Lung (tissue), 12 donors: ENCODE data around the gene MUSK. TPM values are rescaled to one million over a fixed set of nuclear protein-coding genes. Genes with fewer than 3 reads are reported as not detected.

ENCODE experiments used
- ATAC-seq: fragments of 200-7000 bp; cut with Tn5 transposase; one replicate; pipeline ENCODE4 v1.9.1; 2020; ENCODE audit warnings: moderate number of reproducible peaks; ENCODE audit not compliant: insufficient read depth, low FRiP score
- DNase-seq, 3 donors: peaks; one replicate each; pipeline ENCODE4 v3.0.0-alpha.2; 2013 to 2017
- H3K27ac ChIP-seq, 2 donors: one replicate each; pipeline ENCODE4 v1.5.1; 2013; ENCODE audit warnings: mild to moderate bottlenecking in 2 of 2, moderate library complexity in 2 of 2, control low read depth in 1 of 2, inconsistent platforms in 1 of 2, low read depth in 1 of 2, low read length in 1 of 2
- H3K27me3 ChIP-seq, 3 donors: one replicate each; pipeline ENCODE4 v1.5.1; 2013; ENCODE audit warnings: low read length in 2 of 3; ENCODE audit not compliant: control insufficient read depth in 3 of 3, insufficient read depth in 3 of 3
- H3K36me3 ChIP-seq, 4 donors: one replicate each; pipeline ENCODE4 v1.5.1; 2013; ENCODE audit warnings: low read length in 4 of 4, mild to moderate bottlenecking in 1 of 4, moderate library complexity in 1 of 4; ENCODE audit not compliant: control insufficient read depth in 4 of 4, insufficient read depth in 4 of 4
- H3K4me1 ChIP-seq, 5 donors: one replicate each; pipeline ENCODE4 v1.5.1; 2013; ENCODE audit warnings: low read length in 5 of 5, mild to moderate bottlenecking in 2 of 5, moderate library complexity in 1 of 5; ENCODE audit not compliant: control insufficient read depth in 5 of 5, insufficient read depth in 5 of 5
- H3K4me3 ChIP-seq: one replicate; pipeline ENCODE4 v1.5.1; 2013; ENCODE audit warnings: mild to moderate bottlenecking, control low read depth, moderate library complexity
- H3K9ac ChIP-seq, 2 donors: one replicate each; pipeline ENCODE4 v1.5.1; 2013; ENCODE audit warnings: low read length in 2 of 2, control low read depth in 1 of 2; ENCODE audit not compliant: insufficient read depth in 1 of 2
- H3K9me3 ChIP-seq, 4 donors: one replicate each; pipeline ENCODE4 v1.5.1; 2013; ENCODE audit warnings: low read length in 3 of 4, mild to moderate bottlenecking in 1 of 4, moderate library complexity in 1 of 4; ENCODE audit not compliant: control insufficient read depth in 4 of 4, insufficient read depth in 3 of 4
- WGBS, 2 donors: extraction: QIAGEN DNeasy Blood & Tissue Kit; methylation state at CpG; one replicate each; pipeline ENCODE4 v1.1.7; 2013; 5-methylcytosine and 5-hydroxymethylcytosine counted together
- polyA plus RNA-seq, 2 donors: library from polyadenylated mRNA; stranded (reverse); fragments of 200-250 nt; gene quantifications; one replicate each; pipeline ENCODE4 v1.2.1, GENCODE V29; 2013
- total RNA-seq, 2 donors: library from RNA; depleted of rRNA in 1 of 2; stranded (reverse); fragments of >200 nt in 1 of 2; gene quantifications; one replicate each; pipeline ENCODE4 v1.2.1, GENCODE V29; 2014 to 2021
- TF ChIP-seq, protein P1 (sequence below): IDR thresholded peaks from 2 replicates; pipeline ENCODE4 v1.5.1; 2012; ENCODE audit warnings: mild to moderate bottlenecking; ENCODE audit errors: control extremely low read depth, extremely low read depth
- donor health status: control.
- donor health status: control.
- donor health status: Bipolar disorder and iron deficiency.
- donor health status: healthy.
- donor health status: DM: yes; HTN: yes; CAD: no.

Gene MUSK
- total and polyA plus RNA-seq, 4 donors, result 0.14 to 2.8 (median 0.43) TPM

- Histone ChIP-seq H3K9ac (no peak overlapping the region), H3K9me3 (no peaks in the 10 kb centered on the region), H3K27me3 (no peaks in the 10 kb centered on the region), H3K27ac (no peak overlapping the region), H3K36me3 (no peaks in the 10 kb centered on the region), H3K4me1 (peaks cover 0 to 4% (median 3%) of the 10 kb centered on the region in 5 donors), H3K4me3 (no peak overlapping the region)
- WGBS, 2 donors, result 83 to 87% methylated on average over 6 of the region's 6 CpGs
- DNase-seq (no peak), ATAC-seq (no peak)
- TF ChIP-seq, protein P1, sequence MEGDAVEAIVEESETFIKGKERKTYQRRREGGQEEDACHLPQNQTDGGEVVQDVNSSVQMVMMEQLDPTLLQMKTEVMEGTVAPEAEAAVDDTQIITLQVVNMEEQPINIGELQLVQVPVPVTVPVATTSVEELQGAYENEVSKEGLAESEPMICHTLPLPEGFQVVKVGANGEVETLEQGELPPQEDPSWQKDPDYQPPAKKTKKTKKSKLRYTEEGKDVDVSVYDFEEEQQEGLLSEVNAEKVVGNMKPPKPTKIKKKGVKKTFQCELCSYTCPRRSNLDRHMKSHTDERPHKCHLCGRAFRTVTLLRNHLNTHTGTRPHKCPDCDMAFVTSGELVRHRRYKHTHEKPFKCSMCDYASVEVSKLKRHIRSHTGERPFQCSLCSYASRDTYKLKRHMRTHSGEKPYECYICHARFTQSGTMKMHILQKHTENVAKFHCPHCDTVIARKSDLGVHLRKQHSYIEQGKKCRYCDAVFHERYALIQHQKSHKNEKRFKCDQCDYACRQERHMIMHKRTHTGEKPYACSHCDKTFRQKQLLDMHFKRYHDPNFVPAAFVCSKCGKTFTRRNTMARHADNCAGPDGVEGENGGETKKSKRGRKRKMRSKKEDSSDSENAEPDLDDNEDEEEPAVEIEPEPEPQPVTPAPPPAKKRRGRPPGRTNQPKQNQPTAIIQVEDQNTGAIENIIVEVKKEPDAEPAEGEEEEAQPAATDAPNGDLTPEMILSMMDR, result no peak
Measured at GRCh38 chr9:110807956-110808598, 139.5 kb downstream of the MUSK start.

DNA sequence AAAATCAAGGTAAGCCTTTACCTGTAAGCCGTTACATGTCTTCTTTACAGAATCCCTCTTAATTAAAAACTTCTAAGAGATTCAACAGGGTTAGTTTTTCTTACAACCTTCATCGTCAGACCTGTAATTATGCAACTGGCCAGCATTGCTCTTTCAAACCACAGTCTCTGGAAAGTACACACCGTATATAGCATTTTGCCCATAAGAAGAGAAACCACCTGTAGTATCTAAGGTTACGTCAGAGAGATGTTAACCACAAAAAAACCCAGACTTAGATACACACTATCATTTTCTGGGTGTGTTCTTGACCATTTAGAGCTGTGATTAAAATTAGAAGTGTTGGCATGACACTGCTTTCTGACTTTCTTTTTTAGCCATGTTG is 140.0 kb downstream of the MUSK start:
- TF ChIP-seq, protein P1, result no peak
- Histone ChIP-seq H3K4me3 (no peak overlapping the region), H3K9ac (no peak overlapping the region), H3K9me3 (no peaks in the 10 kb centered on the region), H3K36me3 (no peaks in the 10 kb centered on the region), H3K4me1 (peaks cover 0 to 4% (median 3%) of the 10 kb centered on the region in 5 donors), H3K27me3 (no peaks in the 10 kb centered on the region), H3K27ac (no peak overlapping the region)
- ATAC-seq, result no peak
- 58 to 72% methylated on average over 4 of the region's 4 CpGs for WGBS, 2 donors
- DNase-seq, result no peak

- Histone ChIP-seq H3K27me3 (no peaks in the 10 kb centered on the region), H3K36me3 (no peaks in the 10 kb centered on the region), H3K9ac (no peak overlapping the region), H3K4me3 (no peak overlapping the region), H3K27ac (no peak overlapping the region), H3K9me3 (no peaks in the 10 kb centered on the region), H3K4me1 (peaks cover 0 to 4% (median 3%) of the 10 kb centered on the region in 5 donors)
- DNase-seq (no peak), ATAC-seq (no peak)
- TF ChIP-seq, protein P1, result no peak
- 80 to 92% methylated on average over 3 of the region's 3 CpGs for WGBS, 2 donors
Measured at GRCh38 chr9:110809038-110809595, 140.5 kb downstream of the MUSK start.
